Measurements from ENCODE around the gene IZUMO4. TPM values are rescaled to one million over a fixed set of nuclear protein-coding genes. Genes with fewer than 3 reads are reported as not detected.
A peak's percentile ranks its signal among the peaks of the same experiment; 100 is the strongest.

Gene IZUMO4
- polyA plus RNA-seq, 2 donors, result 6.4 to 16.0 TPM

DNA sequence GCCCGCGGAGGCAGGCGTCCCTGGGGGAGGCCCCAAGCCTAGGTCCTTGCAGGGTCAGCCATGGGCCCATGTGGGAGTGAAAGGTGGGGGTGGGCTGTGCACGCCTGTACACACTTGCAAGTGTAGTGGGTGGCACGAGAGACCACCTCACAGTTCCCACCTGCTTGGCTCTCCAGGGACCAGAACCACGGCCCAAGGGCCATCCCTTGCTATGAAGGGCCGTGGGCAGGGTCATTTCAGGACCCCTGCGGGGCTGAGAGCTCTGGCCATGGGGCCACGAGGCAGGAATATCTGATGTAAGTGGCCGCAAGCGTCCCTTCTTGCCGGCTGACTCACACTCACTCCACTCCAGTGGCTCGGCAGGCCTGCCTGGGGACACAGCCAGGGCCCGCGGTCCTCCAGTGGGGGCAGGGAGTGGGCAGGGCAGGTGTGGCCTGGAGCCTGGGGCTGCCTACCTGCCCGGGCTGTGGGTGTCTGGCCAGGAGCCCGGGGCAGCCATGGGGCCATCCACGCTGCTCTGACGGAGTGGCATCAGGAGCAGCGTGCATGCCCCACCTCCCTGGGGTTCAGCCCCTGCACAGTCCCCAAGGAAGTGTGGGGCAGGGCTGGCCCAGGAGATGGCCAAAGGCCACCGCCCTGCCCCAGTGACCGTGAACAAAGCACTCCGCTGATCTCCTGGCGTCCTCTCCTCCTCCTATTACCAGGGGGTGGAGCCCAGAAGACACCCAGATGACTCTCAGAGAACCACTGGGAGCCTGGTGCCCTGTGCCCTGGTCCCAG, 37.1 kb upstream of the IZUMO4 start:
- H3K4me1 ChIP-seq (ENCODE audit: control insufficient read depth in 2 of 2, insufficient read depth in 2 of 2, low read length in 1 of 2), result peaks cover 19 to 53% of the 10 kb centered on the region in 2 donors
- no peaks in the 10 kb centered on the region for H3K27me3 ChIP-seq (ENCODE audit: control insufficient read depth in 1 of 2, insufficient read depth in 2 of 2, low read length in 2 of 2)
- 27 to 32% methylated on average over 24 of the region's 24 CpGs for WGBS, 2 donors
- H3K27ac ChIP-seq (ENCODE audit: low read depth in 2 of 2, low read length in 1 of 2), result peak overlapping the region; percentile 99 to 100
- H3K9me3 ChIP-seq (ENCODE audit: control insufficient read depth in 2 of 2, insufficient read depth in 1 of 2, low read depth in 1 of 2, low read length in 1 of 2), result no peaks in the 10 kb centered on the region
- peak overlapping the region in 1 of 2 donors; percentile 27 for H3K4me3 ChIP-seq (ENCODE audit: low read depth in 1 of 2, low read length in 2 of 2)
- no peaks in the 10 kb centered on the region for H3K36me3 ChIP-seq (ENCODE audit: control insufficient read depth in 2 of 2, insufficient read depth in 2 of 2, low read length in 1 of 2)

GRCh38 chr19:2060884-2061494, 35.7 kb upstream of the IZUMO4 start:
- H3K27me3 ChIP-seq (ENCODE audit: control insufficient read depth in 1 of 2, insufficient read depth in 2 of 2, low read length in 2 of 2), result no peaks in the 10 kb centered on the region
- H3K4me3 ChIP-seq (ENCODE audit: low read depth in 1 of 2, low read length in 2 of 2), result peak overlapping the region; percentile 66 to 68
- 0% methylated on average over 32 to 55 of the region's 55 CpGs for WGBS, 2 donors
- H3K4me1 ChIP-seq (ENCODE audit: control insufficient read depth in 2 of 2, insufficient read depth in 2 of 2, low read length in 1 of 2), result peaks cover 15 to 43% of the 10 kb centered on the region in 2 donors
- H3K9me3 ChIP-seq (ENCODE audit: control insufficient read depth in 2 of 2, insufficient read depth in 1 of 2, low read depth in 1 of 2, low read length in 1 of 2), result no peaks in the 10 kb centered on the region
- H3K36me3 ChIP-seq (ENCODE audit: control insufficient read depth in 2 of 2, insufficient read depth in 2 of 2, low read length in 1 of 2), result no peaks in the 10 kb centered on the region
- peak overlapping the region; percentile 99 to 100 for H3K27ac ChIP-seq (ENCODE audit: low read depth in 2 of 2, low read length in 1 of 2)

DNA sequence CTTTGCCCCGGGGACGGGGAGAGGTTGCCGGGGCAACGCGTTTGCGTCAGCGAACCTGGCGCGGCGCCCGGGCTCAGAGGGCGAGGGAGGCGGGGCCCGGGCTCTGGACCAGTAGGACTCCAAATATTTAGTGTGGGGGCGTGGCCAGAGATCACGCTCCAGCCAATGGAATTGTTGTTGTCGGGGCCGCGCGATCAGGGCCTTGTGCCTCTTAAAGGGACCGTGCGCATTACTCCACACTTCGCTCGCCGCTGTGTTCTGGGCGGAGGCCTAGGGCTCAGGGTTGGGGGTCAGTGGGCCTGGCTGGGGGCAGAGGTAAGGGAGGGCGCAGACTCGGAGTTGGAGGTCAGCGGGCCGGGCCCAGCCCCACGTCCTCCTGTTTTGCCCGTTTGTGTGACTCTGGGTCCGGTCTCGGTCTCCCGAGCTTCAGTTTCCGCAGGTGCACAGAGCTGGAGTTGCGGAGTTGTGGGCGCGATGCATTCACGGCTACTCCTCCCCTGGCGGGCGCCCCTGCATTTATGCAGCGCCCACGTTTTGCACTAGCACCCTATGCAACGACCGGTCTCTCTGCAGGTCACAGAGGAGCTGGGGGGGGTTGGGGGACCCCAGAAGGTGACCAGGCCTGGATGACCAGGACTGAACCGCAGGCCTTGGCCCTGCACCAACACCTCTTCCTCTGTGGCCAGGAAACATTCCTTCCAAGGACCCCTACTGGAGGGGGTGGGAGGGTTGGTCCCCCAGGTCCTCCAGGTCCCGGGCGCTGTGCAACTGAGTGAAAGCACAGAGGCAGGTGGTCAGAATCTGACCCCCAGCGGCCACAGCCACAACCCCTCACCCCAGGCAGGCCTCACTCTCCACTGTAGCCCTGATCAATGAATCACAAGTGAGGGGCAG, 35.0 kb upstream of the IZUMO4 start:
- Histone ChIP-seq H3K4me3 (ENCODE audit: low read depth in 1 of 2, low read length in 2 of 2) (peak overlapping the region; percentile 68 to 72), H3K27ac (ENCODE audit: low read depth in 2 of 2, low read length in 1 of 2) (peak overlapping the region; percentile 99 to 100), H3K9me3 (ENCODE audit: control insufficient read depth in 2 of 2, insufficient read depth in 1 of 2, low read depth in 1 of 2, low read length in 1 of 2) (no peaks in the 10 kb centered on the region), H3K36me3 (ENCODE audit: control insufficient read depth in 2 of 2, insufficient read depth in 2 of 2, low read length in 1 of 2) (no peaks in the 10 kb centered on the region), H3K27me3 (ENCODE audit: control insufficient read depth in 1 of 2, insufficient read depth in 2 of 2, low read length in 2 of 2) (no peaks in the 10 kb centered on the region), H3K4me1 (ENCODE audit: control insufficient read depth in 2 of 2, insufficient read depth in 2 of 2, low read length in 1 of 2) (peaks cover 14 to 38% of the 10 kb centered on the region in 2 donors)
- 3 to 4% methylated on average over 49 to 50 of the region's 50 CpGs for WGBS, 2 donors

- H3K4me3 ChIP-seq (ENCODE audit: low read depth in 1 of 2, low read length in 2 of 2), result peak overlapping the region in 1 of 2 donors; percentile 72
Observed at GRCh38 chr19:2062389-2062729, 34.4 kb upstream of the IZUMO4 start.

GRCh38 chr19:2062770-2063169, 33.9 kb upstream of the IZUMO4 start:
- no peaks in the 10 kb centered on the region for H3K9me3 ChIP-seq (ENCODE audit: control insufficient read depth in 2 of 2, insufficient read depth in 1 of 2, low read depth in 1 of 2, low read length in 1 of 2)
- no peaks in the 10 kb centered on the region for H3K36me3 ChIP-seq (ENCODE audit: control insufficient read depth in 2 of 2, insufficient read depth in 2 of 2, low read length in 1 of 2)
- peaks cover 11 to 31% of the 10 kb centered on the region in 2 donors for H3K4me1 ChIP-seq (ENCODE audit: control insufficient read depth in 2 of 2, insufficient read depth in 2 of 2, low read length in 1 of 2)
- H3K27me3 ChIP-seq (ENCODE audit: control insufficient read depth in 1 of 2, insufficient read depth in 2 of 2, low read length in 2 of 2), result no peaks in the 10 kb centered on the region
- H3K4me3 ChIP-seq (ENCODE audit: low read depth in 1 of 2, low read length in 2 of 2), result no peak overlapping the region
- WGBS, 2 donors, result 88 to 92% methylated on average over 9 of the region's 9 CpGs
- H3K27ac ChIP-seq (ENCODE audit: low read depth in 2 of 2, low read length in 1 of 2), result no peak overlapping the region

More at GRCh38 chr19:2062389-2062729, 34.4 kb upstream of the IZUMO4 start:
- H3K9me3 ChIP-seq (ENCODE audit: control insufficient read depth in 2 of 2, insufficient read depth in 1 of 2, low read depth in 1 of 2, low read length in 1 of 2), result no peaks in the 10 kb centered on the region
- 58 to 61% methylated on average over 10 of the region's 10 CpGs for WGBS, 2 donors
- peaks cover 12 to 35% of the 10 kb centered on the region in 2 donors for H3K4me1 ChIP-seq (ENCODE audit: control insufficient read depth in 2 of 2, insufficient read depth in 2 of 2, low read length in 1 of 2)
- no peaks in the 10 kb centered on the region for H3K27me3 ChIP-seq (ENCODE audit: control insufficient read depth in 1 of 2, insufficient read depth in 2 of 2, low read length in 2 of 2)
- H3K27ac ChIP-seq (ENCODE audit: low read depth in 2 of 2, low read length in 1 of 2), result peak overlapping the region in 1 of 2 donors; percentile 93
- H3K36me3 ChIP-seq (ENCODE audit: control insufficient read depth in 2 of 2, insufficient read depth in 2 of 2, low read length in 1 of 2), result no peaks in the 10 kb centered on the region

DNA sequence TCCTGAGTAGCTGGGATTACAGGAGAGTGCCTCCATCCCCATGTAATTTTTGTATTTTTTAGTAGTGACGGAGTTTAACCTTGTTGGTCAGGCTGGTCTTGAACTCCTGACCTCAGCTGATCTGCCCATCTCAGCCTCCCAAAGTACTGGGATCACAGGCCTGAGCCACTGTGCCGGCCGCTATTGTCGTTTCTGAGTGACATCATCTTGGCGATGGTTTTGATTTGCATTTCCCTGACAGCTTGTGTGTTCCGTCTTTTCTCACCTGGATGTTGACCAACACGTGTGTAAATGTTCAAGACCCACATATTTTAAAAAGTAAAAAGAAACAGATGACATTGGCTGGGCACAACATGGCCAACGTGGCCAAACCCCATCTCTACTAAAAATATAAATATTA, 32.9 kb upstream of the IZUMO4 start:
- H3K4me1 ChIP-seq (ENCODE audit: control insufficient read depth in 2 of 2, insufficient read depth in 2 of 2, low read length in 1 of 2), result peaks cover 7 to 22% of the 10 kb centered on the region in 2 donors
- H3K4me3 ChIP-seq (ENCODE audit: low read depth in 1 of 2, low read length in 2 of 2), result no peak overlapping the region
- H3K9me3 ChIP-seq (ENCODE audit: control insufficient read depth in 2 of 2, insufficient read depth in 1 of 2, low read depth in 1 of 2, low read length in 1 of 2), result no peaks in the 10 kb centered on the region
- 81 to 84% methylated on average over 8 of the region's 8 CpGs for WGBS, 2 donors
- no peaks in the 10 kb centered on the region for H3K36me3 ChIP-seq (ENCODE audit: control insufficient read depth in 2 of 2, insufficient read depth in 2 of 2, low read length in 1 of 2)
- H3K27ac ChIP-seq (ENCODE audit: low read depth in 2 of 2, low read length in 1 of 2), result no peak overlapping the region
- H3K27me3 ChIP-seq (ENCODE audit: control insufficient read depth in 1 of 2, insufficient read depth in 2 of 2, low read length in 2 of 2), result no peaks in the 10 kb centered on the region

GRCh38 chr19:2064395-2064787, 32.3 kb upstream of the IZUMO4 start:
- H3K36me3 ChIP-seq (ENCODE audit: control insufficient read depth in 2 of 2, insufficient read depth in 2 of 2, low read length in 1 of 2), result no peaks in the 10 kb centered on the region
- H3K4me3 ChIP-seq (ENCODE audit: low read depth in 1 of 2, low read length in 2 of 2), result no peak overlapping the region
- peak overlapping the region; percentile 48 to 52 for H3K27ac ChIP-seq (ENCODE audit: low read depth in 2 of 2, low read length in 1 of 2)
- no peaks in the 10 kb centered on the region for H3K9me3 ChIP-seq (ENCODE audit: control insufficient read depth in 2 of 2, insufficient read depth in 1 of 2, low read depth in 1 of 2, low read length in 1 of 2)
- peaks cover 5 to 17% of the 10 kb centered on the region in 2 donors for H3K4me1 ChIP-seq (ENCODE audit: control insufficient read depth in 2 of 2, insufficient read depth in 2 of 2, low read length in 1 of 2)
- H3K27me3 ChIP-seq (ENCODE audit: control insufficient read depth in 1 of 2, insufficient read depth in 2 of 2, low read length in 2 of 2), result no peaks in the 10 kb centered on the region
- 66 to 67% methylated on average over 12 to 13 of the region's 13 CpGs for WGBS, 2 donors

DNA sequence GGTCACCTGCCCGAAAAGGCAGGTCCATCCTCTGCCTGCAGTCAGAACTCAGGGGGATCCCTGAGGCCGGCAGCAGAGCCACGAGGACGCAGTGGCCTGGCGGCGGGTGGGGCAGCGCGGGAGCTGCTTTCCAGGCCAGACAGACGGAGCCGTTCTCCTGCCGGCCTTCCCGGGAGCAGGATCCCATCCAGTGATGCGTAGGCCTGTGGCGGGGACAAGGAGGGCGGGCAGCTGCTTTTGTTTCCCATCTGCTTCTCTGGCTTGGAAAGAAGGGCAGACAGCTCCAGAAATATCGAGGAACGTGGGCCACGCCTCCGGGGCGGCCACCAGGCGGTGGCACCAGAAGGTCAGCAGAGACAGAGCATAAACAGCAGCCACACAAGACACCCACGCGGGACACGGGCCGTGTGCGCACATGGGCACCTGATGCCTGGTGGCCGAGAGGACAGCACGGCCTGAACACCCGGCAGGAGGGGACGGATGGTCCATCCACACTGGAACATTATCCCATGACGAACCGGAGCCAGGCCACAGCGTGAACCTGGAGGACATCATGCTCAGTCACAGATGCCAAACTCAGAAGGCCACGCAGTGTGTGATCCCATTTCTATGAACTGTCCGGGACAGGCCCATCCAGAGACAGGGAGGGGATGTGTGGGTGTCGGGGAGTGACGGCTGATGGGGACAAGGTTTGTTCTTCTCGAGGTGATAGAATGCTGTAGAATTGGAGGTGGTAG, 31.8 kb upstream of the IZUMO4 start:
- H3K27ac ChIP-seq (ENCODE audit: low read depth in 2 of 2, low read length in 1 of 2), result peak overlapping the region; percentile 48 to 52
- 69 to 75% methylated on average over 38 of the region's 38 CpGs for WGBS, 2 donors
- H3K4me1 ChIP-seq (ENCODE audit: control insufficient read depth in 2 of 2, insufficient read depth in 2 of 2, low read length in 1 of 2), result peaks cover 3 to 11% of the 10 kb centered on the region in 2 donors
- no peaks in the 10 kb centered on the region for H3K9me3 ChIP-seq (ENCODE audit: control insufficient read depth in 2 of 2, insufficient read depth in 1 of 2, low read depth in 1 of 2, low read length in 1 of 2)
- H3K27me3 ChIP-seq (ENCODE audit: control insufficient read depth in 1 of 2, insufficient read depth in 2 of 2, low read length in 2 of 2), result no peaks in the 10 kb centered on the region
- no peaks in the 10 kb centered on the region for H3K36me3 ChIP-seq (ENCODE audit: control insufficient read depth in 2 of 2, insufficient read depth in 2 of 2, low read length in 1 of 2)
- H3K4me3 ChIP-seq (ENCODE audit: low read depth in 1 of 2, low read length in 2 of 2), result no peak overlapping the region

DNA sequence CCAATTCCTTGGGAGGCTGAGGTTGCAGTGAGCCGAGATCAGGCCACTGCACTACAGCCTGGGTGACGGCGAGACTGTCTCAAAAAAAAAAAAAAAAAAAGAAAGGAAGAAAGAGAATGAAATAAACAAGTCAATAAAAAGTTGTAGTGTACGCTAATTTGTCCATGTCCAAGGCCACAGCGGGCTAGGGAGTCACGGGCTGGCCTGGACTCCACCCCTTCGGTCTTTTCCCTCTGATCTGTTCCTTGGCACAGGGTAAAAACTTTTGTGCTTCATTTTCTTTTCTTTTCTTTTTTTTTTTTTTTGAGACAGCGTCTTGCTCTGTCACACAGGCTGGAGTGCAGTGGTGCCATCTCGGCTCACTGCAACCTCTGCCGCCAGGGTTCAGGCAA, 26.3 kb upstream of the IZUMO4 start:
- Histone ChIP-seq H3K9me3 (ENCODE audit: control insufficient read depth in 2 of 2, insufficient read depth in 1 of 2, low read depth in 1 of 2, low read length in 1 of 2) (no peaks in the 10 kb centered on the region), H3K27ac (ENCODE audit: low read depth in 2 of 2, low read length in 1 of 2) (no peak overlapping the region), H3K4me1 (ENCODE audit: control insufficient read depth in 2 of 2, insufficient read depth in 2 of 2, low read length in 1 of 2) (no peaks in the 10 kb centered on the region), H3K4me3 (ENCODE audit: low read depth in 1 of 2, low read length in 2 of 2) (no peak overlapping the region), H3K36me3 (ENCODE audit: control insufficient read depth in 2 of 2, insufficient read depth in 2 of 2, low read length in 1 of 2) (peaks cover 10 to 26% of the 10 kb centered on the region in 2 donors), H3K27me3 (ENCODE audit: control insufficient read depth in 1 of 2, insufficient read depth in 2 of 2, low read length in 2 of 2) (no peaks in the 10 kb centered on the region)
- 79 to 87% methylated on average over 10 of the region's 10 CpGs for WGBS, 2 donors
